ENCODE data around the gene ST3GAL5.
"Not testable (repeated sequence)": the region's sequence is repeated elsewhere in the genome, so short reads cannot be mapped to it uniquely, and the experiment has no call there.

Gene ST3GAL5

GRCh38 chr2:85892216-85892944 lies 3.6 kb upstream of the ST3GAL5 start:
- no peak for FAIRE-seq

GRCh38 chr2:85890522-85891176 lies 1.9 kb upstream of the ST3GAL5 start:
- no peak for FAIRE-seq

GRCh38 chr2:85889627-85890281 lies 964 bp upstream of the ST3GAL5 start:
- no peak for FAIRE-seq

- FAIRE-seq, result no peak
Observed at GRCh38 chr2:85888020-85888683, 638 bp downstream of the ST3GAL5 start.

GRCh38 chr2:85887566-85888019 lies 1.2 kb downstream of the ST3GAL5 start:
- FAIRE-seq, result no peak

GRCh38 chr2:85886590-85886989 lies 2.2 kb downstream of the ST3GAL5 start:
- FAIRE-seq, result no peak

- FAIRE-seq, result no peak
Observed at GRCh38 chr2:85886141-85886540, 2.6 kb downstream of the ST3GAL5 start.

- not testable (repeated sequence) for FAIRE-seq
Observed at GRCh38 chr2:85881781-85882180, 7.0 kb downstream of the ST3GAL5 start.

GRCh38 chr2:85880716-85881328 lies 8.0 kb downstream of the ST3GAL5 start:
- not testable (repeated sequence) for FAIRE-seq

GRCh38 chr2:85878719-85879370 lies 9.9 kb downstream of the ST3GAL5 start:
- FAIRE-seq, result no peak

- FAIRE-seq, result no peak
Observed at GRCh38 chr2:85875350-85876050, 13.3 kb downstream of the ST3GAL5 start.

GRCh38 chr2:85873679-85874078 lies 15.1 kb downstream of the ST3GAL5 start:
- FAIRE-seq, result no peak

GRCh38 chr2:85872536-85873161 lies 16.1 kb downstream of the ST3GAL5 start:
- no peak for FAIRE-seq

GRCh38 chr2:85871494-85872164 lies 17.2 kb downstream of the ST3GAL5 start:
- no peak for FAIRE-seq

- FAIRE-seq, result no peak
Observed at GRCh38 chr2:85868822-85869221, 20.0 kb downstream of the ST3GAL5 start.

- no peak for FAIRE-seq
Observed at GRCh38 chr2:85867556-85868292, 21.1 kb downstream of the ST3GAL5 start.

GRCh38 chr2:85867121-85867520 lies 21.7 kb downstream of the ST3GAL5 start:
- FAIRE-seq, result no peak

- no peak for FAIRE-seq
Observed at GRCh38 chr2:85866165-85866659, 22.6 kb downstream of the ST3GAL5 start.

GRCh38 chr2:85865539-85866164 lies 23.1 kb downstream of the ST3GAL5 start:
- no peak for FAIRE-seq
